ENCODE data around the gene SLC19A1.

Gene SLC19A1

DNA sequence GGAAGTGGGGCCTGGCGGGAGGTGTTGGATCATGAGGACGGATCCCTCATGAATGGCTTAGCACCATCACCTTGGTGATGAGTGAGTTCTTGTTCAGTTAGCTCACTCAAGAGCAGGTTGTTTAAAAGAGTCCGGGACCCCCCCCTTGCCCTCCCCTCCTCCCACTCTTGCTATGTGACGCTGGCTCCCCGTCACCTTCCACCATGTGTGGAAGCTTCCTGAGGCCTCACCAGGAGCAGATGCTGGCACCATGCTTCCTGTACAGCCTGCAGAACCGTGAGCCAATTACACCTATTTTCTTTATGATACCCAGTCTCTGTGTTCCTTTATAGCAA, 3.0 kb upstream of the SLC19A1 start:
- DNase-seq (ENCODE audit: low read depth in 2 of 2): no peak

DNA sequence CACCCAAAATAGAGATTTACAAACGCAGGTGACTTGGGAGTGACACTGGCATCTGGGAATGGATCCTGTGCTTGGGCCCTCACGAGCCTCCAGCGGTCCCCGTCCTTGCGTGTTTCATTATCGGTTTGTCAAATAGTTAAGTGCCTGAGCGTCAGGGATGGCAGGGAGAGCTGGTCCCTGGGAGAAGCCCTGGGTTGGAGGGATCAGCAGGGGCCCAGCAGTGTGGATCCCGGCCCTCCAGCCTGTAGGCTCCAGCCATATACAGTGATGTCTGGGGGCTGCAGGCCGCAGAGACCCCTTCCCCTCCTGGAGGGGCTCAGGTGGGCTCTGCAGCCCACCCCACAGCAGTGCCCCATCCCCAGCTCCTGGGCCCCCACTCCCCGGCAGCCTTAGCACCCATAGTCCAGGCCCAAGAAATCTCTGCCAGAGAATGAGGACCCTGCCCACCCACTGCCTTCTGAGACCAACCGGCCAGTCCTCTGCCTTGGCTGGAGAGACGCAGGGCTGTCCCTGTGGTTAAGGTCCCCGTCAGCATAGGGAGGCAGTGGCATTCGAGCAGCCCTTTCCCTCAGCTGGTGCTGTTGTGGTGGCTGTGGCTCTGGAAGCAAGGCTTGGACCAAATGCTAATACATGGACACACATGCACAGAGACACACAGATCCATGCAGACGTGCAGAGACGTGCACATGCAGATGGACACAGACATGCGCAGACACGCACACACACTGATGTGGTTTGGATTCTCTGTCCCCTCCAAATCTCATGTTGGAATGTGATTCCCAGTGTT, 2.4 kb upstream of the SLC19A1 start:
- no peak for DNase-seq (ENCODE audit: low read depth in 2 of 2)

GRCh38 chr21:45543710-45544448, 1.6 kb upstream of the SLC19A1 start:
- no peak for DNase-seq (ENCODE audit: low read depth in 2 of 2)

DNA sequence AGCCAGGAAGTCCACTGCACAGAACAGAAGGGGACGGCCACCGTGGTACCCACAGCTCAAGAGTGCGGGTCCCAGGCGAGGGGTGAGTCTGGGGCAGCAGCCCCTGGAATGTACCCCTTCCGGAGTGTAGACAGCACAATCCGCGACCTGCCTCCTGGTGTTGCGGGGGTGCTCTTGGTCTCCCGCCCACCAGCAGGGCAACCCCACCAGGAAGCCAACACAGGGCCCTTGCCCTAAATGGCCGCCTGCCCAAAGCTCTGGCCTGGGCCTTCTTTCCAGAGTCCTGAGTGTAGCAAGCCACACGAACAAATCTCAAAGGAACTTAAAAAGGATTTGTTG, 1.1 kb upstream of the SLC19A1 start:
- DNase-seq (ENCODE audit: low read depth in 2 of 2): no peak

DNA sequence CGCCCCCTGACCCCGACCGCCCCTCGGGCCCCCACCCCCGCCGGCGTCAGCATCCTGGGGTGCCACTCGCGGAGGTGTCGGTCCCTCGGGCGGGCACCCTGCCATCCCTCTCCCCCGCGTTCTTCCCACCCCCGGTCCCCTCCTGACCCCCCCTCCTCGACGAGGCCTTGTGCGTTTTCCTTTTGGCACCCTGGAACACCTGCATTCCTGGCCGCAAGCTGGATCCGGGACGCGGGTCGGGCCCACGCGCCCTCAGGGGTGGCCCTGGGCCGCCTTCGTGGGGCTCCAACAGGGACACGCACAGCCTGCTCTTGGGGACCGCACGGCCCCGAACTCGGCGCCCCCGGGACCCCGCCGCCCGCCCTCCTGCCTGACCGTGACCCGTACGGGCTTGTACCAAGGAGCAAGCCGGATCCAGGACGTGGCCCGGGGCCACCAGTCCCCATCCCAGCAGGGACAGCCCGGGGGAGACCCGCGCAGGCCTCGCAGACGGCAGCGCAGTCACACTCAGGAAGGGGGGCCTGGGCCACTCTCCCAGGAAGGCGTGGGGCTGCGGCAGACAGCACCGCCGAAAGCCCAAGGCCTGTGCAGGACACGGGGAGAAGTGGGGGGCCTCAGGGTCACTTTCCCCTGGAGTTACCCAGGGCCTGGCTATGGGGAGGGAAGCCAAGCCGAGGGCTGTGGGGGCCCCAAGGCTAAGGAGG, 579 bp upstream of the SLC19A1 start:
- DNase-seq (ENCODE audit: low read depth in 2 of 2): no peak

DNA sequence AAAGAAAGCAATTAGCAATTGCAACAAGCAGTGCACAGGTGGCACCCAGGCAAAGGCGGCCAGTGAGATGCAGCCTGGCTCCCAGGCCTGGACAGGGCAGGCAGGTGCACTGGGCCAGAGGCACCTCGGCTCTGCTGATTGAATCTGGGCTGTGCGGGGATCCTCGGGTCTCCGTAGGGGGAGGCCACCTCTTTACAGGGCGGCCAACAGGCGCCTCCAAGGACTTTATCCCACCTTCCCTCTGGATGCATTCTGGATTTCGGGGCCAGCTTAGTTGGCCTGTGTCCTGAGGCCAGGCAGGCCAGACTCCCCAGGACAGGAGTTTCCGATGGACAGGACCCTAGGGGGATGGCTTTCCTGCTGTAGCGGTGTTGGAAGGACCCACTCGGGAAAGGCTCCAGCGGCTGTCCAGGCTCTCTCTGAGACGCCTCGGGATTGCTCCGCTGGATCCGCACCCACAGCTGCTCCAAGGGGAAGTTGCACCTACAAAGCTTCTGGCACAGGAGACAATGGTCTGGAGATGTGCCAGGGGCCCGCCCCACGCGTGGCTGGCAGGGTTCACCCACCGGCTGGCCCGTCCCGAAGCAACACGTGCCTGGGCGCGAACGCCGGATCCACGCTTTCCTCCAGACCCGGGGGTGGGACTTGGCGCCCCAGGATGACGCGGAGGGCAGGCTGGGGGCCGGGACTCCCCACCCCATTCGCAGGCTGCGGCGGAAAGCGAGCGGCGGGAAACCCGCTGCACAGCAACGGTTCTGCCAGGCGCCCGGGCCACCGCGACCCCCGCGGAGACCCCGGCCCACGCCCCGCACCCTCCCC, 810 bp downstream of the SLC19A1 start:
- DNase-seq (ENCODE audit: low read depth in 2 of 2): peak; percentile 72 to 84

GRCh38 chr21:45540601-45540970, 1.7 kb downstream of the SLC19A1 start:
- no peak for DNase-seq (ENCODE audit: low read depth in 2 of 2)

DNA sequence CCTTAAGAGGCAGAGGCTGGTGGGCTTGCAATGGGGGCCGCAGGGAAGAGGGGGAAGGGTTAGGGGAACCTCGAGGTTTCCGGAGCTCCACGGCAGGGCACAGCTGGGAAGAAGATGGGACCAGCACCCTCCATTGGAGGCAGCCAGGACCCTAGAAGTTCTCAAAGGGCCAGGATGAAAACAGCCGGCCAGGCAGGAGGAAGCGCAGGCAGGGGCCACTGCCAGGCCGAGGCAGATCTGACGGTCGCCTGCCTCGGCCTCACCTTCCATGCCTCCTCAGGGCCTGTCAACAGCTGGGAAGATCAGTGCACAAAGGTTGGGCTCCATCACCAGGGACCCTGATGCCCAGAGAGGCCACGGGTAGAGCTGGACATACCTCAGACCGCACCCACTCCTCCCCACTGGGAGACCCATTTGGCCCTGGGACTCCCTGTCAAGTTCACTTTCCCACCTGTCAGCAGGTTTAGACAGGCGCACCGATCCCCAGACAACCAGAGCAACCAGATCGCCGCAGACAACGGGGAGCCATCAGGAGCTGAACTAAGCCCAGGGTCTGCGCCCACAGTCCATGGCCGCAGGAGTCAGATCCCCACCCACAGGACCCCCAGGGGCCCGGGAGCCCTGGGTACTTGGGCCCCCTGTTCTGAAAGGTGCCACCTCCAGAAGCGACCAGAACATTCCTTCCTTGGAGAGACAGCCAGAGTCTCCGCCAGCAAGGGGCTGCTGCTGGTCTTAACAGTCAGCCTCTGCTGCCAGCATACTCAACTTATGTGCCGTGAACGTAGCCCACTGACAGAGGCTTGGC, 2.2 kb downstream of the SLC19A1 start:
- DNase-seq (ENCODE audit: low read depth in 2 of 2): no peak

DNA sequence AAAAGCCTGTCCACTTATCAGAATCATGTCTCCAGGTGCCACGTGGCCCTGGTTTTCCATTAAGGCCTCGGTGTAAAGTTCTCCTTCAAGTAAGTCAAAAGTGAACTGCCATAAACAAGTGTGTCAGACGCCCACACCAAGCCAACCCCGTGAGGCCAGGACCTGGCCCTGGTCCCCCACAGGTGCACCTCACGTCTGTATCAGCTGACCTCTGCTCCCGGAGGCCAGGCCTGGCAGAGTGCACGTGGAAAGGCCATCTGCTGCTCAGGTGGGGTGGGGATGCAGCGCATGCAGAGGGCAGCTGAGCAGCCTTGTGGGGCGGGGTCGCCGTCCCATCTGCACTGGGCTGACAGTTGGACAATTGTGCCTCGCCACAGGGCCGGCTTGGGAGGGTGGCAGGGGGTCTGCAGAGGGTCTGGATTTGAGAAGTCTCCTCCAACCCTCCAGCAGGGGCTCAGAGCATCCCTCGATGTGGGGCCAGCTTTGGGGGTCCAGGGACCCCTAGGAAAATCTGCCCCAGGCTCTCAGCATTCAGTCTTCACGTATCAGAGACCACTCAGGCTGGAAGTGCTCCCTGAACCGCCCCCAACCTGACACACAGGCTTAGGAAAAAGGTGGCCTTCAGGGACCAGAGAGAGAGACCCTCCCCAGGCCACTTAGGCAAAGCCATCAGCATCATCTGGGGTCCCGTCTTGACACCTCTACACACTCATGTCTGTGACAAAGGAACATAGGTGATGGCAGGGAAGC, 3.0 kb downstream of the SLC19A1 start:
- DNase-seq (ENCODE audit: low read depth in 2 of 2): no peak

DNA sequence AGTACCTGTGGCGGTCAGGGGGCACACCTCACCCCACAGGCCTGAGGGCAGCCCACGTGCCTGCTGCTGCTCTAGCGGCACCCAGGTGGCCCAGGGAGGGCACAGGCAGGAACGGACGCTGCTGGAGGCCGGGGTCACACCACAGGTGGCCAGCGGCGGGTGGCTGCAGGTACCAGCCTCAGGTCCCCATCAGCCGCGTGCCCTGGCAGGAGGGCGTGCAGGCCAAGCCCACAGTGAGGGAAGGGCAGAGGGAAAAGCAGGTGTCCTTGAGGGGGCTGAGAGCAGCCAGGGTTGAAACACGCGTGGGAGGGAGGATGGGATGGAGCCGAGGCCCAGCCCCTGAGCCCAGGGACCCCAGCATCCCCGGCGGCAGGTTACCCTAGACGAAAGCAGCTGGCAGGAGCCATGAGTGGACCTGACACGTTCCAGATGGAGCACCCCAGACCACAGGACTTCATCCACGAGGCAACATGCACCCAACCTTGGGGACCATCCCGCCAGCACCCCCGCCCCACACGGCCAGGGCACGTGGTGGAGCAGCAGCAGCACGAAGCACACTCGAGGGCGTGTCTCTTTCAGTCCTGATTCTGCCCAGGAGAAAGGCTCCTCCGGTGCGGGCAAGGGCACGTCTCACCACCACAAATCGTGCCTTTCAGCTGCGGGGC, 3.7 kb downstream of the SLC19A1 start:
- no peak for DNase-seq (ENCODE audit: low read depth in 2 of 2)

- no peak for DNase-seq (ENCODE audit: low read depth in 2 of 2)
Measured at GRCh38 chr21:45537746-45538291, 4.4 kb downstream of the SLC19A1 start.

DNA sequence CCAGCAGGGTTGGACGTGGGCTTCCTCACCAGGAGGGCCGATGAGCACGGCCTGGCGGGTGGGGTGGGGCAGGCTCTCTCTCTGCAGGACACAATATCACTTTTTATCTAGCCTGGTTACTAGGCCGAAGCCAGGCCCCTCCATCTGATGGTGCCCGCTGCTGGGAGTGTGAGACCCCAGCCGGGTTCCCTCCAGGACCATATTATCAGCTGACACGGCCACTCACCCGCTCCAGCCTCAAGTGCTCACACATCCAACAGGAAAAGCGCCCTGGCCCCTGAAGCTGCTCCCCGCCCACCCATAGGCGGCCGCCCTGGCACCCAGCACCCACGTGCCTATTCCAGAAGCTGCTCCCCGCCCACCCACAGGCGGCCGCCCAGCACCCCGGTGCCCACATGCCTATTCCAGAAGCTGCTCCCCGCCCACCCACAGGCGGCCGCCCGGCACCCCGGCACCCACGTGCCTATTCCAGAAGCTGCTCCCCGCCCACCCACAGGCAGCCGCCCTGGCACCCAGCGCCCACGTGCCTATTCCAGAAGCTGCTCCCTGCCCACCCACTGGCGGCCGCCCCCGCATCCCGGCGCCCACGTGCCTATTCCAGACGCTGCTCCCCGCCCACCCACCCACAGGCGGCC, 5.0 kb downstream of the SLC19A1 start:
- DNase-seq (ENCODE audit: low read depth in 2 of 2): no peak

DNA sequence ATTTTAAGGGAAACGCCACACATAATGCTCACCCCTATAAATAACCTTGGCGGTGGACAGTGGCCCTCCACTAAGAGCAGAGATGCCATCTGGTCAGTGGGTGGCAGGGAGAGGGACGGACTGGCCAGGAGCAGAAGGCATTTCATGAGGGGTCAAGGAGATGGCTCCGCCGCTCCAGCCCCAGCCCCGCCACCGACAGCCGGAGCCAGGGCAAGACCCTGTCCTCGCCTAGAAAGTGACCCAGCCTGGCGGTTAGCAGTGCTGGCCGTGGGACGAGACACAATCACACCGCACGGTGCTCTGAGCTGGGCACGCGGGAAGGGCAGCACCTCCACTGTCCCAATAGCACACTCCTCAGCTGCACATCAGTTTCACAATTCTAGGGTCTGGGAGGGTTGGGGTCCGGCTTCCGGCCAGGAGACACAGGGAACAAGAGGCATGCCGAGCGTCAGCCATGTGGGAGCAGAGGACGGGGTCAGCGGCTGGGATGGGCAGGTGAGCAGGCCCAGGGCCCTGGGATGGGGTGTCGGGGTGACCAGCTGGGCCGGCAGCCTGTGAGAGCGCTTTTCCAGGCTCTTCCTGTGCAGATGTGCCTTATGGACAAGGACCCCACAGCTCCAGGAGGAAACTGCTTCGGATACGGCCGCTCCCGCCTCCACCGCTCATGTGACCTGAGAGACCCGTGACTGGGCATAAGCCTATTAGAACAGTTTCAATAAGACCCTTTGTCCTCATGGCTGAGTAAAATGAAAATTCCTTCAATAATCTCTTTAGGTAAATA, 5.7 kb downstream of the SLC19A1 start:
- no peak for DNase-seq (ENCODE audit: low read depth in 2 of 2)

DNA sequence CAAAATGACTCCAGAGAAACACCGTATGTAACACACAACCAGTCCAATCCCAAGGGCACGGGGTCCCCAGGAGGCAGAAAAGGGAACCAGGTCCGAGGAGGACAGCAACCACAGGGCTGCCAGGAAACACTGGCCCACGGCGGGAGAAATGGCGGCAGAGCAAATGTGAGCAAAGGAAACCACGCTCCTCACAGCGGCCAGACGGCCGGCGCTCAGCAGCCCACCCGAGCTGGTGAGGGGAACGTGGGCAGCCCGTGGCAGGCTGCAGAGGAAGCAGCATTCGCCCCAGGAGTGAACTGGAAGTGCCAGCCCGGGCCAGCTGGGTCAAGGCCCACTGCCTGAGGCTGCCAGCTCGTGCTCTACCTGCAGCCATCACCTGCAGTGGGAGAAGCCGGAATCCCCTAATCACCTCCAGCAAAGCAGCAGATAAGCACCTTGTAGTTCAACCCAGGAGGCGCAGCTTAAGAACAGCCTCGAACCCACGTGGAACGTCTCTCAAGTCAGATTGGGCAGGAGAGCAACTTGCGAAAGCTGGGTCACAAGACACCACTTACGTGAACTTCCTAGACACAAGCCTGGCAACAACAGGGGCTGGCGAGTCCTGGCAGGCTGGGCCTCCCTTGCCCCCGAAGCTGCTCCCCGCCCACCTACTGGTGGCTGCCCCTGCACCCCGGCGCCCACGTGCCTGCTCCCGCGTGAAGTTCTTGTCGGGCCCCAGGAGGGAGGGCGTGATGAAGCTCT, 6.7 kb downstream of the SLC19A1 start:
- DNase-seq (ENCODE audit: low read depth in 2 of 2): no peak

DNA sequence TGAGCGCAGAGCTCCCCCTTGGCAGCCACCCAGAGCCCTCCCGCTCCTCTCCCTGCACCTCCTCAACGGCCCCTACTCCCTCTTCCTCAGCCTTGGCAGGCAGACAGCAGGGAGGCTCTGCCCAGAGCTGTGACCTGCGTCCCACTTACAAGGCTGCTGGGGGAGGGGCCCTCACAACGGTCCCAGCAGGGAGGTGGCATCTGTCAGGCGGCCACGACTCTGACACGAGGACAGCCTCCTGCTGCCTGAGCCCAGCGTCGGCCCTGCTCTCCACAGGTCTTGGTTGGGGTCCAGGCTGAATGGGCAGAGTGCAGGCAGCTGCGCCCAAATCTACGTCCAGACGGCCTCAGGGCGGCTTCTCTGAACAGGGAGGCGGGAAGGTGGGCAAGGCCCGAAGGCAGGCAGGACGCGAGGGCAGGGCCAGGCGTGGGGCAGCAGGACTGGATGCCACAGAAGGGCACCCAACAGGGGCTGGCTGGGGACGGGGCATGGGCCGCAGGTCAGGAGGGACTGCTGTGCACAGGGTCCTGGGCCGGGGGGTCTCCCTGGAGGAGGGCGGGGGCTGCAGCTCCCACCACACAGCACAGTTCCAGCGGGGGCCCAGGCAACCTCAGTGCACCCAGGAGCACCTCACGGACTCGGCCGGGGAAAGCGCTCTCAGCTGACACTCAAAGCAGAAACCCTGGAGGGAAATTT, 7.5 kb downstream of the SLC19A1 start:
- DNase-seq (ENCODE audit: low read depth in 2 of 2): no peak

DNA sequence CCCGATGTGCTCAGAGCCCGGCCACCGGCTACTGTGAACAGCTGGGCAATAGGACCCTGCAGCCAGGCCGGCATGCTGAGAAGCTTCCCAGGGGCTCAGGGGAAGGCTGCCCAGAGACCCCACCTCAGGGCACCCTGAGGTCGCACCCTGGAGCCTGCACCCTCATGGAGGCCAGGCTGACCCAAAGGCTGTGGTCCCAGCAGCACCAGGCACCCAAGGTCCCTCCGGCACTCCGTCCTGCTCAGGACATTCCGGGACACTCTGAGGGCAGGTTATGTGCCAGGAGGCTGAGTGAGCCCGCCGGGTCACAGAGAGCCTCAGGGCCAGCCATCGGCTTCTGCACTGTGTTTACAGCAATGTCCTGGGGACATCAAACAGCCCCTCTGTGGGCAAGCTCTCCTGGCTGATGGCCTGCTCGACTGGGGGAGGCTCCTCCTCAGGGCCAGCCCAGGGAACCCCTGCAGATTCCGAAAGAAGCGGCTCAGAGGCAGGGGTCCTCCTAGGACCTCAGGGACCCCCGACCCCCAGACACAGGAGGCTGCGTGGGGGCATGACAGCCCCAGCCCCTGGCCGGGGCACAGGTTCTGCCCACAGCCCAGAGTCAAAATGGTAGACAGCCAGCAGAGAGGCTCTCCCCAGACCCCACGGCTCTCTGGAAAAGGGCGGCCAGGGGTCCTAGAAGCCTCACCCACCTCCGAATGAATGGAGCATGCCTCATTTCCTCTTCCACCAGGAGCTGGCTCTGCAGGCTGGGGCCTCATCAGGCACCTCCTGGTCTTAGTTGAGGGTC, 8.2 kb downstream of the SLC19A1 start:
- DNase-seq (ENCODE audit: low read depth in 2 of 2): no peak
